Smooth muscle cell (in vitro differentiated cells): Measurements from ENCODE around the gene CLEC2B. TPM values are rescaled to one million over a fixed set of nuclear protein-coding genes. Genes with fewer than 3 reads are reported as not detected.

Experiments used
- DNase-seq: peaks from one replicate; lab custom pipeline; 2025; ENCODE audit not compliant: unreplicated experiment; lab: John Stamatoyannopoulos, UW
- H2AFZ ChIP-seq: fragments of 200-600 bp; sonication (generic); 2 replicates; pipeline ENCODE4 v1.6.0; 2016; ENCODE audit warnings: antibody characterized with exemption, low read depth, mild to moderate bottlenecking
- H3F3A ChIP-seq: fragments of 200-600 bp; sonication (generic); 2 replicates; pipeline ENCODE4 v1.6.0; 2017; ENCODE audit warnings: antibody characterized with exemption, low read depth
- H3K27ac ChIP-seq: fragments of 200-600 bp; sonication (generic); 2 replicates; pipeline ENCODE4 v1.5.1; 2016; ENCODE audit warnings: low read depth, mild to moderate bottlenecking
- H3K27me3 ChIP-seq: fragments of 200-600 bp; sonication (generic); 2 replicates; pipeline ENCODE4 v1.6.1; 2016; ENCODE audit warnings: low read depth, mild to moderate bottlenecking
- H3K36me3 ChIP-seq: fragments of 200-600 bp; sonication (generic); 2 replicates; pipeline ENCODE4 v1.5.1; 2016; ENCODE audit warnings: low read depth
- H3K4me1 ChIP-seq: fragments of 200-600 bp; sonication (generic); 2 replicates; pipeline ENCODE4 v1.5.1; 2016; ENCODE audit warnings: low read depth
- H3K4me2 ChIP-seq: fragments of 200-600 bp; sonication (generic); 2 replicates; pipeline ENCODE4 v1.6.0; 2016; ENCODE audit warnings: mild to moderate bottlenecking
- H3K4me3 ChIP-seq: fragments of 200-600 bp; sonication (generic); 2 replicates; pipeline ENCODE4 v1.5.1; 2016; ENCODE audit warnings: mild to moderate bottlenecking
- H3K79me2 ChIP-seq: fragments of 200-600 bp; sonication (generic); 2 replicates; pipeline ENCODE4 v1.6.0; 2016; ENCODE audit warnings: low read depth, mild to moderate bottlenecking
- H3K9ac ChIP-seq: fragments of 200-600 bp; sonication (generic); 2 replicates; pipeline ENCODE4 v1.6.0; 2016; ENCODE audit warnings: low read depth
- H3K9me3 ChIP-seq: fragments of 200-600 bp; sonication (generic); replicated peaks from 2 replicates; pipeline ENCODE4 v1.5.1; 2016; ENCODE audit warnings: low read depth
- H4K20me1 ChIP-seq: fragments of 200-600 bp; sonication (generic); 2 replicates; pipeline ENCODE4 v1.6.0; 2016; ENCODE audit warnings: low read depth
- CTCF ChIP-seq: fragments of 200-600 bp; sonication (generic); IDR thresholded peaks from 2 replicates; pipeline ENCODE4 v1.5.1; 2017; ENCODE audit warnings: borderline replicate concordance, mild to moderate bottlenecking, antibody characterized with exemption; ENCODE audit not compliant: insufficient read depth, poor library complexity, severe bottlenecking
- WGBS: methylation state at CpG from one replicate; pipeline ENCODE4 v1.1.7; 2016; ENCODE audit warnings: low lambda C conversion rate; 5-methylcytosine and 5-hydroxymethylcytosine counted together
- polyA plus RNA-seq: library from polyadenylated mRNA; unstranded; fragments of >200 nt; fragmentation: Nextera tagmentation; extraction: Ambion mirVana; gene quantifications from 2 replicates; pipeline ENCODE4 v1.2.1, GENCODE V29; 2016
- total RNA-seq: library from RNA; depleted of rRNA; stranded (reverse); fragments of >200 nt; gene quantifications from 2 replicates; pipeline ENCODE4 v1.2.3, GENCODE V29; 2014

Gene CLEC2B
- total and polyA plus RNA-seq, 2 experiments from 2014 or later = 12.0 to 13.6 TPM

GRCh38 chr12:9895215-9895971, 26.2 kb upstream of the CLEC2B start:
- Histone ChIP-seq H3K27ac (no peak overlapping the region), H3K79me2 (no peaks in the 10 kb centered on the region), H3K36me3 (no peaks in the 10 kb centered on the region), H3K9me3 (no peaks in the 10 kb centered on the region), H2AFZ (peak overlapping the region; percentile 6), H3K4me2 (no peak overlapping the region), H3K4me3 (no peak overlapping the region), H3K9ac (no peak overlapping the region), H3F3A (no peaks in the 10 kb centered on the region), H4K20me1 (peaks cover 63% of the 10 kb centered on the region), H3K4me1 (no peaks in the 10 kb centered on the region), H3K27me3 (no peaks in the 10 kb centered on the region)
- DNase-seq = no peak
- TF ChIP-seq CTCF = no peak
- WGBS = 66% methylated on average over 6 of the region's 6 CpGs

GRCh38 chr12:9888665-9889273, 19.6 kb upstream of the CLEC2B start:
- peaks cover 19% of the 10 kb centered on the region for H4K20me1 ChIP-seq
- no peak overlapping the region for H3K9ac ChIP-seq
- no peak overlapping the region for H3K4me3 ChIP-seq
- no peak overlapping the region for H3K4me2 ChIP-seq
- H3K9me3 ChIP-seq = no peaks in the 10 kb centered on the region
- TF ChIP-seq CTCF = no peak
- H2AFZ ChIP-seq = no peak overlapping the region
- no peaks in the 10 kb centered on the region for H3K79me2 ChIP-seq
- H3K36me3 ChIP-seq = no peaks in the 10 kb centered on the region
- no peaks in the 10 kb centered on the region for H3F3A ChIP-seq
- H3K27me3 ChIP-seq = no peaks in the 10 kb centered on the region
- no peaks in the 10 kb centered on the region for H3K4me1 ChIP-seq
- no peak for DNase-seq
- 74% methylated on average over 4 of the region's 4 CpGs for WGBS
- H3K27ac ChIP-seq = no peak overlapping the region

GRCh38 chr12:9883175-9883574, 14.0 kb upstream of the CLEC2B start:
- H3K36me3 ChIP-seq = no peaks in the 10 kb centered on the region
- H3K9ac ChIP-seq = no peak overlapping the region
- no peaks in the 10 kb centered on the region for H4K20me1 ChIP-seq
- H3K4me3 ChIP-seq = no peak overlapping the region
- no peak overlapping the region for H2AFZ ChIP-seq
- DNase-seq = no peak
- no peaks in the 10 kb centered on the region for H3K27me3 ChIP-seq
- no peaks in the 10 kb centered on the region for H3K4me1 ChIP-seq
- no peak overlapping the region for H3K27ac ChIP-seq
- no peaks in the 10 kb centered on the region for H3F3A ChIP-seq
- H3K4me2 ChIP-seq = no peak overlapping the region
- H3K79me2 ChIP-seq = no peaks in the 10 kb centered on the region
- H3K9me3 ChIP-seq = no peaks in the 10 kb centered on the region
- no peak for TF ChIP-seq CTCF
